C4-2B (cell line): Measurements from ENCODE around the gene UGCG.

ENCODE experiments used
- H3K27ac ChIP-seq: fragments of 450-650 bp; 2 replicates; pipeline ENCODE4 v1.5.1; 2017
- CTCF ChIP-seq: fragments of 450-650 bp; conservative IDR thresholded peaks from 2 replicates; pipeline ENCODE4 v1.5.1; 2017; ENCODE audit warnings: mild to moderate bottlenecking
- ZFX ChIP-seq: fragments of 450-650 bp; IDR thresholded peaks from 2 replicates; pipeline ENCODE4 v1.6.1; 2017

The UGCG gene

GRCh38 chr9:111895996-111896941 is at the start of gene UGCG:
TSS of gene UGCG (plus strand) at chr9:111896814. CDS start at chr9:111897216, 402 bp downstream.
- TF ChIP-seq CTCF (no peak), ZFX (peak; percentile 75)
- peak within 1 kb of the TSS; percentile 79 for H3K27ac ChIP-seq

GRCh38 chr9:111851553-111851952 is 45.1 kb upstream of the UGCG start:
- TF ChIP-seq ZFX (no peak), CTCF (no peak)
- H3K27ac ChIP-seq = no peak overlapping the region

GRCh38 chr9:111852291-111852690 is 44.3 kb upstream of the UGCG start:
- no peak overlapping the region for H3K27ac ChIP-seq
- TF ChIP-seq CTCF (no peak), ZFX (no peak)

GRCh38 chr9:111853450-111853827 is 43.2 kb upstream of the UGCG start:
- no peak overlapping the region for H3K27ac ChIP-seq
- TF ChIP-seq CTCF = no peak
- TF ChIP-seq ZFX = no peak

- no peak for TF ChIP-seq CTCF
- TF ChIP-seq ZFX = no peak
Measured at GRCh38 chr9:111854799-111855198, 41.8 kb upstream of the UGCG start.

GRCh38 chr9:111857555-111858211 is 38.9 kb upstream of the UGCG start:
- TF ChIP-seq CTCF = no peak
- TF ChIP-seq ZFX = no peak

More at GRCh38 chr9:111854799-111855198, 41.8 kb upstream of the UGCG start:
- no peak overlapping the region for H3K27ac ChIP-seq

GRCh38 chr9:111860443-111860842 is 36.2 kb upstream of the UGCG start:
- no peak overlapping the region for H3K27ac ChIP-seq

More at GRCh38 chr9:111857555-111858211, 38.9 kb upstream of the UGCG start:
- H3K27ac ChIP-seq = peak overlapping the region; percentile 26

More at GRCh38 chr9:111860443-111860842, 36.2 kb upstream of the UGCG start:
- no peak for TF ChIP-seq ZFX
- TF ChIP-seq CTCF = no peak
